K562 (cell line): ENCODE results near the gene CD320. TPM values are rescaled to one million over a fixed set of nuclear protein-coding genes. Genes with fewer than 3 reads are reported as not detected.

ENCODE experiments used
- DPF2 ChIP-seq: fragments of 450-650 bp; IDR thresholded peaks from 2 replicates; pipeline ENCODE4 v1.6.1; 2016
- ESRRA ChIP-seq: fragments of 450-650 bp; IDR thresholded peaks from 2 replicates; pipeline ENCODE4 v1.6.1; 2014; ENCODE audit warnings: low read depth, mild to moderate bottlenecking, moderate library complexity, borderline replicate concordance
- KDM1A ChIP-seq, 2 experiments: fragments of 450-650 bp; IDR thresholded peaks; 2 replicates each; pipeline ENCODE4 v1.6.1; 2016; ENCODE audit warnings: mild to moderate bottlenecking in 2 of 2
- MTA3 ChIP-seq: fragments of 450-650 bp; formaldehyde crosslinking; IDR thresholded peaks from 2 replicates; pipeline ENCODE4 v1.6.1; 2017; ENCODE audit warnings: mild to moderate bottlenecking, borderline replicate concordance
- RBFOX2 ChIP-seq: fragments of 200-400 bp; formaldehyde crosslinking; IDR thresholded peaks from 2 replicates; pipeline ENCODE4 v1.6.1; 2017; ENCODE audit warnings: low read depth, mild to moderate bottlenecking, low read length, moderate library complexity
- SMAD2 ChIP-seq: fragments of 150-350 bp; IDR thresholded peaks from 2 replicates; pipeline ENCODE4 v1.6.1; 2014; ENCODE audit warnings: low read depth, mild to moderate bottlenecking, low read length
- TSC22D4 ChIP-seq: fragments of 450-650 bp; IDR thresholded peaks from 2 replicates; pipeline ENCODE4 v1.6.1; 2016; ENCODE audit warnings: missing genetic modification characterization, missing biosample characterization, control low read depth
- ZFP91 ChIP-seq: sonication (generic); formaldehyde crosslinking; IDR thresholded peaks from 2 replicates; pipeline ENCODE4 v1.8.0; 2022; ENCODE audit warnings: mild to moderate bottlenecking, missing genetic modification reagents
- ZNF143 ChIP-seq: sonication (generic); formaldehyde crosslinking; IDR thresholded peaks from 2 replicates; pipeline ENCODE4 v1.9.0; 2022; ENCODE audit warnings: mild to moderate bottlenecking, missing genetic modification reagents
- ZNF318 ChIP-seq, 2 experiments: fragments of 450-650 bp; IDR thresholded peaks; 2 replicates each; pipeline ENCODE4 v1.6.1; 2016; ENCODE audit warnings: mild to moderate bottlenecking in 2 of 2, borderline replicate concordance in 1 of 2, low read depth in 1 of 2, moderate library complexity in 1 of 2
- polyA plus RNA-seq, 8 experiments: library from polyadenylated mRNA; depleted of rRNA in 4 of 8; stranded (reverse) in 5 of 8; unstranded in 3 of 8; fragments of >200 nt; fragmentation: Nextera tagmentation in 2 of 8; fragmentation: Illumina TruSeq in 1 of 8; extraction: Ambion mirVana in 2 of 8; extraction: Trizol in 1 of 8; gene quantifications; 2 replicates each; pipeline versions ENCODE4 v1.2.1 to v1.2.3, GENCODE V29; 2011 to 2014; ENCODE audit warnings: inconsistent platforms in 1 of 8, missing spikeins in 1 of 8
- total RNA-seq, 7 experiments: library from RNA; depleted of rRNA in 6 of 7; stranded (reverse); fragments of >200 nt in 6 of 7; fragmentation: Illumina TruSeq in 2 of 7; extraction: Trizol in 2 of 7; gene quantifications; 2 replicates each; pipeline versions ENCODE4 v1.2.1 to v1.2.3, GENCODE V29; 2011 to 2021; ENCODE audit warnings: low replicate concordance in 1 of 7
- TF ChIP-seq, protein P1 (sequence below): fragments of 250-450 bp; sonication (Bioruptor Pico); IDR thresholded peaks from 2 replicates; pipeline ENCODE4 v1.9.0; 2021; ENCODE audit warnings: mild to moderate bottlenecking
- TF ChIP-seq, protein P2 (sequence below): fragments of 250-450 bp; sonication (Bioruptor Pico); IDR thresholded peaks from 2 replicates; pipeline ENCODE4 v1.8.0; 2022; ENCODE audit warnings: inconsistent platforms
- TF ChIP-seq, protein P3 (sequence below): fragments of 250-450 bp; sonication (Bioruptor Pico); IDR thresholded peaks from 2 replicates; pipeline ENCODE4 v1.5.0; 2021

Gene CD320
- total and polyA plus RNA-seq, 9 of the 15 experiments (the other 6 are each of a cell fraction or from before 2014, with no cell fraction given), result 0.45 to 94.5 (median 34.4) TPM

DNA sequence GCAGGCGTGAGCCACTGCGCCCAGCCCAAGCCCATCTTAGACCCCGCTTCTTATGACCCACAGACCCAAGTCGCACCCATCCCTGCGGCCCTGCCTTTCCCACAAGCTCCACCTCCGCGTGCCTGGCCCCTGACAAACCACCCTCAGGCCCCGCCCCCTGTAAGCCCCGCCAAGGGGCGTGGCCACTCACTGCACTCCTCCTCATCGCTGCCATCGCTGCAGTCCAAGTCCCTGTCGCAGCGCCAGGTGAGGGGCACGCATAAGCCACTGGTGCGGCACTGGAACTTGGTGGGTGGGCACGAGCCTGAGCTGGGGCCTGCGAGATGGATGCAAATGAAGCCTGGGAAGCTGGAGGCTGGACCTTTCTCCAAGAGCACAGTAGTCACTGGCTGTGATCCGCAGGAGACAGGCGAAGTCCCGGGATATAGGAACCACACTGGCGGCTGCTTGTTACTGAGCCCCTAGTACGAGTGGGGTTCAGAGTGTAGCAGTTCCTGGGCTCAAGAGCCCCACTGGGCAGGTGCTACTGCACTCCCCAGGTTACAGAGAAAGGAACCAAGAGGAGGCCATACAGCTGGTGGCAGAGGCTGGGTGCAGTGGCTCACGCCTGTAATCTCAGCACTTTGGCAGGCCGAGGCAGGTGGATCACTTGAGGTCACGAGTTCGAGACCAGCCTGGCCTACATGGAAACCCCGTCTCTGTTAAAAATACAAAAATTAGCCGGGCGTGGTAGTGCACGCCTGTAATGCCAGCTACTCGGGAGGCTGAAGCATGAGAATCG lies 3.1 kb downstream of the CD320 start (continued):
- no peak for TF ChIP-seq ZNF318 (IDR thresholded peaks at IDR 0.05; ENCODE audit: borderline replicate concordance in 1 of 2, low read depth in 1 of 2)
- 0 out of 2 replicates have a peak, but pooled peaks have one; percentile 41 for TF ChIP-seq MTA3
- TF ChIP-seq ZFP91 (CRISPR knock-in tag), result no peak
- TF ChIP-seq, protein P1, sequence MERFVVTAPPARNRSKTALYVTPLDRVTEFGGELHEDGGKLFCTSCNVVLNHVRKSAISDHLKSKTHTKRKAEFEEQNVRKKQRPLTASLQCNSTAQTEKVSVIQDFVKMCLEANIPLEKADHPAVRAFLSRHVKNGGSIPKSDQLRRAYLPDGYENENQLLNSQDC (CRISPR knock-in tag), result no peak
- TF ChIP-seq, protein P2, sequence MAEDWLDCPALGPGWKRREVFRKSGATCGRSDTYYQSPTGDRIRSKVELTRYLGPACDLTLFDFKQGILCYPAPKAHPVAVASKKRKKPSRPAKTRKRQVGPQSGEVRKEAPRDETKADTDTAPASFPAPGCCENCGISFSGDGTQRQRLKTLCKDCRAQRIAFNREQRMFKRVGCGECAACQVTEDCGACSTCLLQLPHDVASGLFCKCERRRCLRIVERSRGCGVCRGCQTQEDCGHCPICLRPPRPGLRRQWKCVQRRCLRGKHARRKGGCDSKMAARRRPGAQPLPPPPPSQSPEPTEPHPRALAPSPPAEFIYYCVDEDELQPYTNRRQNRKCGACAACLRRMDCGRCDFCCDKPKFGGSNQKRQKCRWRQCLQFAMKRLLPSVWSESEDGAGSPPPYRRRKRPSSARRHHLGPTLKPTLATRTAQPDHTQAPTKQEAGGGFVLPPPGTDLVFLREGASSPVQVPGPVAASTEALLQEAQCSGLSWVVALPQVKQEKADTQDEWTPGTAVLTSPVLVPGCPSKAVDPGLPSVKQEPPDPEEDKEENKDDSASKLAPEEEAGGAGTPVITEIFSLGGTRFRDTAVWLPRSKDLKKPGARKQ (CRISPR knock-in tag), result 0 out of 2 replicates have a peak, but pooled peaks have one; percentile 47
- TF ChIP-seq, protein P3, sequence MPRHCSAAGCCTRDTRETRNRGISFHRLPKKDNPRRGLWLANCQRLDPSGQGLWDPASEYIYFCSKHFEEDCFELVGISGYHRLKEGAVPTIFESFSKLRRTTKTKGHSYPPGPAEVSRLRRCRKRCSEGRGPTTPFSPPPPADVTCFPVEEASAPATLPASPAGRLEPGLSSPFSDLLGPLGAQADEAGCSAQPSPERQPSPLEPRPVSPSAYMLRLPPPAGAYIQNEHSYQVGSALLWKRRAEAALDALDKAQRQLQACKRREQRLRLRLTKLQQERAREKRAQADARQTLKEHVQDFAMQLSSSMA (CRISPR knock-in tag), result no peak
- no peak for TF ChIP-seq SMAD2
- TF ChIP-seq ZNF143 (CRISPR knock-in tag), result no peak
- TF ChIP-seq DPF2, result 0 out of 2 replicates have a peak, but pooled peaks have one; percentile 35
- TF ChIP-seq TSC22D4 (tag), result no peak
- 0 out of 2 replicates have a peak, but pooled peaks have one; percentile 11 for TF ChIP-seq RBFOX2
- TF ChIP-seq KDM1A (IDR thresholded peaks at IDR 0.05), result 0 out of 4 replicates have a peak, but pooled peaks of 1 of the 2 experiments have one; percentile 14
- no peak; the same call in 1 of the 2 replicates for TF ChIP-seq ESRRA
